ENCODE measurements around the gene KRTAP4-6.
"Not testable (repeated sequence)": the region's sequence is repeated elsewhere in the genome, so short reads cannot be mapped to it uniquely, and the experiment has no call there.

- TF ChIP-seq, protein P1, sequence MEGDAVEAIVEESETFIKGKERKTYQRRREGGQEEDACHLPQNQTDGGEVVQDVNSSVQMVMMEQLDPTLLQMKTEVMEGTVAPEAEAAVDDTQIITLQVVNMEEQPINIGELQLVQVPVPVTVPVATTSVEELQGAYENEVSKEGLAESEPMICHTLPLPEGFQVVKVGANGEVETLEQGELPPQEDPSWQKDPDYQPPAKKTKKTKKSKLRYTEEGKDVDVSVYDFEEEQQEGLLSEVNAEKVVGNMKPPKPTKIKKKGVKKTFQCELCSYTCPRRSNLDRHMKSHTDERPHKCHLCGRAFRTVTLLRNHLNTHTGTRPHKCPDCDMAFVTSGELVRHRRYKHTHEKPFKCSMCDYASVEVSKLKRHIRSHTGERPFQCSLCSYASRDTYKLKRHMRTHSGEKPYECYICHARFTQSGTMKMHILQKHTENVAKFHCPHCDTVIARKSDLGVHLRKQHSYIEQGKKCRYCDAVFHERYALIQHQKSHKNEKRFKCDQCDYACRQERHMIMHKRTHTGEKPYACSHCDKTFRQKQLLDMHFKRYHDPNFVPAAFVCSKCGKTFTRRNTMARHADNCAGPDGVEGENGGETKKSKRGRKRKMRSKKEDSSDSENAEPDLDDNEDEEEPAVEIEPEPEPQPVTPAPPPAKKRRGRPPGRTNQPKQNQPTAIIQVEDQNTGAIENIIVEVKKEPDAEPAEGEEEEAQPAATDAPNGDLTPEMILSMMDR (IDR thresholded peaks at IDR 0.05): not testable (repeated sequence)
- TF ChIP-seq POLR2A (IDR thresholded peaks at IDR 0.05): not testable (repeated sequence)
Observed at GRCh38 chr17:41148971-41149651, 8.8 kb upstream of the KRTAP4-6 start.
